ENCODE measurements around the gene COL2A1. TPM values are rescaled to one million over a fixed set of nuclear protein-coding genes. Genes with fewer than 3 reads are reported as not detected.
"Not testable (repeated sequence)": the region's sequence is repeated elsewhere in the genome, so short reads cannot be mapped to it uniquely, and the experiment has no call there.

The COL2A1 gene
- total and polyA plus RNA-seq, 8 donors = 2.2 to 14.5 (median 6.8) TPM; not detected in 2

- TF ChIP-seq, protein P1, sequence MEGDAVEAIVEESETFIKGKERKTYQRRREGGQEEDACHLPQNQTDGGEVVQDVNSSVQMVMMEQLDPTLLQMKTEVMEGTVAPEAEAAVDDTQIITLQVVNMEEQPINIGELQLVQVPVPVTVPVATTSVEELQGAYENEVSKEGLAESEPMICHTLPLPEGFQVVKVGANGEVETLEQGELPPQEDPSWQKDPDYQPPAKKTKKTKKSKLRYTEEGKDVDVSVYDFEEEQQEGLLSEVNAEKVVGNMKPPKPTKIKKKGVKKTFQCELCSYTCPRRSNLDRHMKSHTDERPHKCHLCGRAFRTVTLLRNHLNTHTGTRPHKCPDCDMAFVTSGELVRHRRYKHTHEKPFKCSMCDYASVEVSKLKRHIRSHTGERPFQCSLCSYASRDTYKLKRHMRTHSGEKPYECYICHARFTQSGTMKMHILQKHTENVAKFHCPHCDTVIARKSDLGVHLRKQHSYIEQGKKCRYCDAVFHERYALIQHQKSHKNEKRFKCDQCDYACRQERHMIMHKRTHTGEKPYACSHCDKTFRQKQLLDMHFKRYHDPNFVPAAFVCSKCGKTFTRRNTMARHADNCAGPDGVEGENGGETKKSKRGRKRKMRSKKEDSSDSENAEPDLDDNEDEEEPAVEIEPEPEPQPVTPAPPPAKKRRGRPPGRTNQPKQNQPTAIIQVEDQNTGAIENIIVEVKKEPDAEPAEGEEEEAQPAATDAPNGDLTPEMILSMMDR (IDR thresholded peaks at IDR 0.05) = peak in 6 of 7 experiments; percentile 7 to 97 (median 93)
- TF ChIP-seq POLR2A (IDR thresholded peaks at IDR 0.05) (no peak), POLR2AphosphoS5 (IDR thresholded peaks at IDR 0.05) (peak; percentile 64 to 85 (median 76)), EP300 (IDR thresholded peaks at IDR 0.05) (no peak)
- Histone ChIP-seq H3K36me3 (peaks cover 0 to 19% (median 13%) of the 10 kb centered on the region in 4 donors), H3K4me1 (peaks cover 4 to 35% (median 25%) of the 10 kb centered on the region in 4 donors), H3K9me3 (no peaks in the 10 kb centered on the region), H3K27me3 (no peaks in the 10 kb centered on the region), H3K4me3 (peak within 1 kb of the TSS; percentile 72 to 91 (median 78)), H3K27ac (peak within 1 kb of the TSS; percentile 58 to 80 (median 73))
- DNase-seq = peak; percentile 94 to 98
- 0 to 1% (median 0%) methylated on average over 27 to 59 of the region's 59 CpGs for WGBS, 5 donors
- intact Hi-C loops (cut with DNase I; ENCODE audit: low total_unique reads) = no loop called here
Measured at GRCh38 chr12:47963340-47964040, 40.8 kb downstream of the COL2A1 start, which contains the start of gene TMEM106C. Gene TMEM106C, plus strand, starts transcription at chr12:47963596. Its CDS starts 641 bp downstream, at chr12:47964237.

- TF ChIP-seq EP300 (IDR thresholded peaks at IDR 0.05) (no peak), POLR2AphosphoS5 (IDR thresholded peaks at IDR 0.05) (no peak), POLR2A (IDR thresholded peaks at IDR 0.05) (no peak)
- TF ChIP-seq, protein P1 (IDR thresholded peaks at IDR 0.05) = no peak
- peaks cover 0 to 7% (median 2%) of the 10 kb centered on the region in 4 donors for H3K36me3 ChIP-seq
- H3K4me3 ChIP-seq = no peak overlapping the region
- peaks cover 0 to 12% (median 3%) of the 10 kb centered on the region in 4 donors for H3K9me3 ChIP-seq
- no peak overlapping the region for H3K27ac ChIP-seq
- DNase-seq = no peak
- H3K27me3 ChIP-seq = peaks cover 0 to 4% (median 0%) of the 10 kb centered on the region in 3 donors
- H3K4me1 ChIP-seq = peaks cover 4 to 35% (median 25%) of the 10 kb centered on the region in 4 donors
- WGBS, 5 donors = 81 to 90% (median 88%) methylated on average over 11 of the region's 11 CpGs
- intact Hi-C loops (cut with DNase I; ENCODE audit: low total_unique reads) = no loop called here
Measured at GRCh38 chr12:47962198-47962597, 42.1 kb downstream of the COL2A1 start.

- H3K36me3 ChIP-seq; H3K27me3 ChIP-seq; DNase-seq; H3K27ac ChIP-seq; H3K4me3 ChIP-seq; intact Hi-C loops (cut with DNase I; ENCODE audit: low total_unique reads); H3K4me1 ChIP-seq: not testable (repeated sequence)
- peaks cover 0 to 13% (median 3%) of the 10 kb centered on the region in 4 donors for H3K9me3 ChIP-seq
- 81 to 100% (median 96%) methylated on average over 1 of the region's 1 CpG for WGBS, 5 donors
Measured at GRCh38 chr12:47957671-47958070, 46.6 kb downstream of the COL2A1 start.

- intact Hi-C loops (cut with DNase I; ENCODE audit: low total_unique reads) = no loop called here
- TF ChIP-seq POLR2A (IDR thresholded peaks at IDR 0.05) (no peak), EP300 (IDR thresholded peaks at IDR 0.05) (no peak), POLR2AphosphoS5 (IDR thresholded peaks at IDR 0.05) (no peak)
- TF ChIP-seq, protein P1 (IDR thresholded peaks at IDR 0.05) = no peak
Measured at GRCh38 chr12:47955059-47955458, 49.2 kb downstream of the COL2A1 start.

More at GRCh38 chr12:47955059-47955458, 49.2 kb downstream of the COL2A1 start:
- DNase-seq = no peak
- H3K4me1 ChIP-seq = no peaks in the 10 kb centered on the region
- no peaks in the 10 kb centered on the region for H3K36me3 ChIP-seq
- no peak overlapping the region for H3K4me3 ChIP-seq
- peaks cover 0 to 13% (median 3%) of the 10 kb centered on the region in 4 donors for H3K9me3 ChIP-seq
- peaks cover 0 to 4% (median 0%) of the 10 kb centered on the region in 3 donors for H3K27me3 ChIP-seq
- 74 to 85% (median 81%) methylated on average over 3 of the region's 3 CpGs for WGBS, 5 donors
- no peak overlapping the region for H3K27ac ChIP-seq

Data from stomach (tissue), 9 donors.